ENCODE data around the gene TRIM33.

GRCh38 chr1:114462963-114463362 lies 48.0 kb downstream of the TRIM33 start:
- TF ChIP-seq REST (IDR thresholded peaks at IDR 0.05; ENCODE audit: borderline replicate concordance) (no peak), CTCF (IDR thresholded peaks at IDR 0.05; ENCODE audit: poor library complexity, severe bottlenecking) (no peak), EP300 (conservative IDR thresholded peaks at IDR 0.05; ENCODE audit: poor library complexity, severe bottlenecking) (no peak), POLR2AphosphoS5 (IDR thresholded peaks at IDR 0.05) (no peak), EZH2 (IDR thresholded peaks at IDR 0.05; ENCODE audit: borderline replicate concordance, insufficient read depth, low read length, poor library complexity, severe bottlenecking) (no peak), MXI1 (conservative IDR thresholded peaks at IDR 0.05; ENCODE audit: poor library complexity, severe bottlenecking) (no peak), SMC3 (conservative IDR thresholded peaks at IDR 0.05; ENCODE audit: poor library complexity) (no peak), TAF1 (IDR thresholded peaks at IDR 0.05; ENCODE audit: low read depth) (no peak)
